CD4-positive, alpha-beta T cell treated with Interleukin-17A for 4 hours (primary cell): ENCODE results near the gene SETX.

Experiments used
- DNase-seq: peaks from one replicate; pipeline ENCODE4 v3.0.0-alpha.2; 2020; ENCODE audit warnings: mixed read lengths

Gene SETX

DNA sequence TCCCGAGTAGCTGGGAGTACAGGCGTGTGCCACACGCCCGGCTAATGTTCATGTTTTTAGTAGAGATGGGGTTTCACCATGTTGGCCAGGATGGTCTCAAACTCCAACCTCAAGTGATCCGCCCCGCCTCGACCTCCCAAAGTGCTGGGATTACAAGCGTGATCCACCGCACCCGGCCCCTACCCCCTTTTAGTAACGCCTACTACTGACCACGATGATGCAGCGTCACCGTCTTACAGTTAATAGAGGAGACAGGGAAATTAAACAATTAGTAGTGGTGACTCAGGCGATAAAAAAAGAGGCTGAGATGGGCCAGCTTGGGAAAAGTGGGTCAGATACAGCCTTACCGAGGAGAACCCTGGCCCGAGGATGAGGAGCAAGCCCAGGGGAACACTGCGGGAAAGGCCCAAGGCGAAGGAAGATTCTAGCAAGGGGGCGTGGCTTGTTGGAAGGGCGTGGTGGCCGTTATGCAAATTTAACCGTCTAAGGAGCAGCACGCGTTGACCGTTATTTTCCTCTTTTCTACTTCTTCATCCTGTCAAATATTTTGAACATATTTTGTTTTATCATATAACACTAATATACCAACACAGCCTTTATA lies 1.6 kb upstream of the SETX start:
- no peak for DNase-seq

- DNase-seq, result no peak
These were observed 3.3 kb downstream of the SETX start for GRCh38 chr9:132351404-132352045.

DNA sequence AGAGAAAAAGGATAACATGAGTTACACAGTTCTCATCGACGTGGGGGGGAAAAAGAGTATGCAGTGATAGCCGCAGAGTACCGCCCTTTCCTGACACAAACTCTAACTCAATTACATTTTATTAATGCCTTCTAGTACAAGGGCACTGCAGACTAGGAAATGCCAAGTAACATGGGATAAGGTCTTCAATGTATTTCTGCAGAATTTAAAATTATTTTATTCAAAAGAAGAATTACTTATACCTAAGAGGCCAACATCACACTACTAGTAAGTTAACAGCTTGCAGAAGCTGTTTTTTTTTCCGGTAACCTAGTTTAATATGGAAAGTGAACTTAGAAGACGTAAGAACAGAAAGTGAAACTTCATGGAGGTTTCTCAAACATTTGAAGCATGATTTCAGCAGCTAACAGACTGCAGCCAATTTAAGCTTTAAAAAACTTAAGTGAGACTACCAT lies 3.9 kb downstream of the SETX start:
- DNase-seq, result peak; percentile 49

DNA sequence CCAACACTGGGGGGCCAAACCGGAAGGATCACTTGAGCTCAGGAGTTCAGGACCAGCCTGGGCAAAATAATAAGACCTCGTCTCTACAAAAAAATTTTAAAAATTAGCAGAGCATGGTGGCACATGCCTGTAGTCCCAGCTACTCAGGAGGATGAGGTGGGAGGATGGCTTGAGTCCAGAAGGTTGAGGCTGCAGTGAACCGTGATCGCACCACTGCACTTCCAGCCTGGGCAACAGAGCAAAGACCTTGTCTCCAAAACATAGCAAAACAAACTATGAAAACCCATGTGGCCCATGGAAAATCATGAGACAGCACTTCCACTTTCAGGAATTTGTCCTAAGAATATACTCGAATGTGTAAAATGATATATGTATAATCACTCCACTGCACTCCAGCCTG lies 6.1 kb downstream of the SETX start:
- no peak for DNase-seq

DNA sequence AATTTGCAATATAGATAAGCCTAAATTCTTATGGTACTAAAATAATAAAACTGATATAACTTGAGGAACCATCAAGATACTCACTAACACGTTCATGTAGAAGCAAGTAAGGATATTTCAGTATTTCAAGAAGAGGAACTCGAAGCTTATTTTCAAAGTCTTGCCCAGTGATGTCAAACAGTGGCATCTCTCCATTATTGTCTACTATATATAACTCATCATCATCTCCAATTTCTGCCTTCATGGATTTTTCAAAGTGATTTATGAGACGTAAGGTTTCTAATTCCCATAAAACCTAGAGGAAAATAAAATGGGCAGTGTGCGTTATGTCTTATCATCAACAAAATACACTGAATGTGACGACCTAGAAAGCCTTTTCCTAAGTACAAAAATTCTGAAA lies 8.6 kb downstream of the SETX start:
- DNase-seq, result no peak

DNA sequence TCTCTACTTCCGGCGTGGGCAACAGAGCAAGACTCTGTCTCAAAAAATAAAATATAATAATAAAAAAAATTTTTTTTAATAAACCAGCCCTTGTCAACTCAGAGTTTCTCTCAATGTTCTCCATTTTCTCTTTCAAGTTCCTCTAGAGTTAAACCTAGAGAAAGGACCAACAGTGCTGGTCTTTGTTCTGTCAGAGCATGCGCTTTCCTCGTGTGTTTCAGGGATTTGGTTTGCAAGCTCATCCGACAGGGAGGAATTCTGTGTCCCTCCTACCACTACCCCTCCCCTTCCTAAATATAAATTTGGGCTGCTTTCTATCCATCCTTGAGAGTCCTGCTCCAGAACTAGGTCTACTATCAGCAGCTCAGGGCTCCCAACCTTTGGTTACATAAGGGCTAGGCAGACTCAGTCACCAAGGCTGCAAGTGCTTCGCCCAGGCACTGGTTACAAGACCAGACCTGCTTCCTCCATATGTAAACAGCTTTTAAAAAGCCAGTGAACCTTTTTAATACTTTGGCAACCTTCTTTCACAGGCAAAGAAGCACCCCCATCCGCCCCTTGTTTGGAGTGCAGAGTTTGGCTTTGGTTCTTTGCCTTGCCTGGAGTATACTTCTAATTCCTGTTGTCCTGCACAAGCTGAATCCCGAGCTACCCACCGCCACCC lies 13.5 kb downstream of the SETX start:
- no peak for DNase-seq

- DNase-seq, result no peak
These were observed 20.4 kb downstream of the SETX start for GRCh38 chr9:132334364-132334763.

GRCh38 chr9:132333556-132333955 lies 21.2 kb downstream of the SETX start:
- no peak for DNase-seq

DNA sequence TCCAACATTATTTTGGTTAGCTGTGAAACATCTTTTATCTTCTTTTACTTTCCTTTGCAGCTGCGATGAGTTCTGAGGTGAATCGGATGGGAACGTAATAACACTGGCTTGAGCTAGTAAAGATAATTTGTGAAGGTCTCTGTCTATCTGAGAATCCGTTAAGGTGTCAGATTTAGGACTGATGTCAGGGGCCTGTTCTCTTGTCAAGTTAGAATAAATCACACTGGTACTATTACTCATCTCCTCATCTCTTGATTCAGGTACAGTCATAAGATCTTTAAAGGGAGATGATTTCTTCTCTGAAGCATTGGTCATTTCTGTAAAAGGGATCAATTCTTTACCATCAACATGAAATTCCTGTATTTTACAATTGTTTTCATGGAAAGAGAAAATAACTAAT lies 26.2 kb downstream of the SETX start:
- no peak for DNase-seq

DNA sequence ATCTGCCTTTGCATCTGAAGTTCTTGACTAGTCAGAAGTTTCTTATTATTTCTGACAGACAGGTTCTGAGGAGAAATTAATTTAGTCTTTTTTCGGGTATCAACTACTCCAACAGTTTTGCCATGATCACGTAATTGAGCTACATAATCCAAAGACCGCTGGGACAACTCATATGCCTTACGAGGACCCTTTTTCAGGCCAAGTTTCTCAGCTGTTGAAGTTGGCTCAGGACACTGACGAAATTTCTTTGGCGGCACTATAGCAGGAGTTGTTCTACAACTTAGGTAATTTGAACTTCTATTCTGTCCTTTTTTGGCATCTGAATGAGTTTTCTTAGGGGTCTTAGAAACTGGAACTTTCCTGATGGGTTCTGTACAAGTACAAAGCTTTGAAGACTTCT lies 27.2 kb downstream of the SETX start:
- no peak for DNase-seq

DNA sequence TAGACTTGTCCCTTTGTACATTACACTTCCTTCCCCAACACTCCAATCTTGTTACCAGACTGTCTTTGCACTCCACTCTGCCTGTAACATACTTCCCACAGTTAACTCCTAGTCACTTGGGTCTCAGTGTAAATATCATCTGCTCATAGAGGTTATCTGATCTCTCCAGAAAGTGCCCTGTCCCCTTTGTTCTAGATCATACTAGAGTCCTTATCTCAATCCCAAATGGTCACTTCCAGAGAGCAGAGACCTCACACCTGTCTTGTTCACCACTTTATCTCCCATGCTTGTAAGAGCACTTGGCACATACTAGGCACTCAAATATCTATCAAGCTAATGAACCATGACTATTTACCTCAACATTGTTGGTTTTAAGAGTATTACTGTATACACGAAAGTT lies 30.4 kb downstream of the SETX start:
- no peak for DNase-seq

DNA sequence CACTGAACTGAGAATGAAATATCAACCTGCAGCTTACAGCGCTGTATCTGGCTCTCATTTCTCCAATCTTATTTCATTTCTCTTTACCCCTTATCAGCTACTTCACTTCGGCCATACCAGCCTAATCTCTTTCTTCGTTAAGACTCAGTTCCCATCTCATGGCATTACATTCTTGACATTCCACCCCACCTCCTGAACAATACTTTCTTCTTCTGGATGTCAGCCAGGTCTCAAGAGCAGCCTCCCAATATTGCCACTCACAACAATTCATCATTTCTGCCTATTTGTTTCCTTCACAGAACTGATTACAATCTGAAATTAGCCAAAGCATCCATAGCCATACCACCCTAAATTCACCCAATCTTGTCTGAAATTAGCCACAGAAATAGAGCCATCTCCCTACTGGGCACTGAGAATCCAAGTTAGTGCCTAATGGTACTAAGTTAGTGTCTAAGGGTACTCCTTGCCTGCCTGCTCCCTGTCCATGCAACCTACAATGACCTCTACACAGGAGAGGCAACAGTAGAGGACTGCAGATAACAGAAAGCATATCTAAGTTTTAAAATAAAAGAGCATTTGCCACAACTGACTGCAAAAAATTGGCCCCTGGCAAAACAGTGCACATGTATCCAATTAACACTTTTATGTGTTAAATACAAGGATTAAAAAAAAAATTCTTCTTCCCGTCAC lies 35.2 kb downstream of the SETX start:
- no peak for DNase-seq

GRCh38 chr9:132312873-132313272 lies 41.9 kb downstream of the SETX start:
- no peak for DNase-seq

GRCh38 chr9:132312426-132312825 lies 42.4 kb downstream of the SETX start:
- no peak for DNase-seq

GRCh38 chr9:132311978-132312377 lies 42.8 kb downstream of the SETX start:
- no peak for DNase-seq

DNA sequence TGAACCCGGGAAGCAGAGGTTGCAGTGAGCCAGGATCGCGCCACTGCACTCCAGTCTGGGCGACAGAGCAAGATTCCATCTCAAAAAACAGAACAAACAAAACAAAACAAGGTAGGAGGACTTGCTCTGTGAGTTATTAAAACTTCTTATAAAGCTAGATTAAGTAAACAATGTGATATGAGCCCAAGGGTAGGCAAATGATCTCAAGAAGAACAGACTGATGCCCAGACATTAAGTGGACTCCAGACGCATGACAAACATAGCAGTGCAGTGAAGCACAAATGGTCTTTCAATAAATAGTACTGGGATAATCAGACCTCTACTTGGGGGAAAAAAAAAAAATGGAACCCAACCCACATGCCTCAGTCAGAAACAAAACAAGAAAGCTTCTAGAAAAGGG lies 45.7 kb downstream of the SETX start:
- DNase-seq, result no peak

GRCh38 chr9:132301521-132301920 lies 53.3 kb downstream of the SETX start:
- no peak for DNase-seq

- DNase-seq, result no peak
These were observed 55.6 kb downstream of the SETX start for GRCh38 chr9:132299221-132299620.

GRCh38 chr9:132295181-132295580 lies 59.6 kb downstream of the SETX start:
- DNase-seq, result no peak

- no peak for DNase-seq
These were observed 61.6 kb downstream of the SETX start for GRCh38 chr9:132293145-132293721.

DNA sequence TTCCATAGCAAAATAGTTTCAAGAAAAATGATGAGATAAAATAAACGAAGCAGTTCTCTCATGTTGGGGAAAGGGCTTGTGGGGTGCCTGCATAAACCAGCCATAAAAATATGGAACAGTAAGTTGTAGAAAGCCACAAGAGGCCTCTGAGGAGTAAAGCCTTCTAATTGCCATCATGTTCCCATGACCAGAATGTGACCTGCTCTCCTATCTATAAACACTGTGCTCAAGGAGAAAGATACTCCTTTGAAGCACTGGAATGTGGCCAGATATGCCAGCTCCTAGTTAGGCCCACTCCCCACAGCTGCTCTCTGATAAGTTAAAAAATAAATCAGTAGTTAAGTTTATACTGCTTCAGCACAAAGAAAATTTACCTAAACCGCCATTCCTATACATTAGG lies 65.8 kb downstream of the SETX start:
- DNase-seq, result no peak

DNA sequence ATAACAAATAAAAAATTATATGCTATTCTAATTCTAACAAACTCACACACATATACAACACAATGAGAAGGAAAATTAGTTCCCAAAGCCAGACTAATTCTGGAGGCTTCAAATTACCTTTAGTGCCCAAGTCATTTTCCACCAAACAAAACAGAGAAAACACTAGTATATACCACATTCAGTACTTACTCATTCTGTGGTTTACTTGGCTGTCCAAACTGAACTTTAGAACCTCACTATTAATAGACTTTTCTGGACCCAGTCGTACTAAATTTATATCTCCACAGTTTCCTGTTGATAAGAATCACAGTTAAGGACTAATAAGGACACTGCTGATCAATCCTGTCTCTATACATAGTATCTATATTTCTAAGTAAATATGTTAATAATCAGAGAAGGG lies 66.4 kb downstream of the SETX start:
- no peak for DNase-seq

GRCh38 chr9:132287256-132287760 lies 67.5 kb downstream of the SETX start:
- no peak for DNase-seq
